ELF-1 (cell line): Measurements from ENCODE around the gene SLC9A1.

Experiments
- DNase-seq: peaks from one replicate; pipeline ENCODE4 v3.0.0-alpha.2; 2016; ENCODE audit warnings: low read depth, low spot score

Gene SLC9A1

DNA sequence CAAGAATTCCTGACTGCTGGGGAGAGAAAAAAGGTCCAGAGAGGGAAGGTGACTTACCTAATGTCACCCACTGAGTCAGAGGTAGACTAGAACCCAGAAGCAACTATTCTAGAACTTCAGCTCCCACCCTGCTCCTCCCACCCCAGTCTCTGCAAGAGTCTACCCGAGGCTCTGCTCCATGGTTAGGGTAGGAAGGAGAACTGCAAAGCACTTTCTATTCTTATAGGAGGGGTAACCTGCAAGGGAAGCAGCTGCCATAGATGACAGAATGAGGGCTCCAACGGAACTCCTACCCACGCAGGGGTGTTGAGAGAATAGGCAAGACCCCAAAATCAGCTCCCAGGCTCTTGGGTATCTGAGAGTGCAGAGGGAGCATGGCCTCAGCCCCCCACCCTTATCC, 4.3 kb downstream of the SLC9A1 start:
- DNase-seq: no peak

DNA sequence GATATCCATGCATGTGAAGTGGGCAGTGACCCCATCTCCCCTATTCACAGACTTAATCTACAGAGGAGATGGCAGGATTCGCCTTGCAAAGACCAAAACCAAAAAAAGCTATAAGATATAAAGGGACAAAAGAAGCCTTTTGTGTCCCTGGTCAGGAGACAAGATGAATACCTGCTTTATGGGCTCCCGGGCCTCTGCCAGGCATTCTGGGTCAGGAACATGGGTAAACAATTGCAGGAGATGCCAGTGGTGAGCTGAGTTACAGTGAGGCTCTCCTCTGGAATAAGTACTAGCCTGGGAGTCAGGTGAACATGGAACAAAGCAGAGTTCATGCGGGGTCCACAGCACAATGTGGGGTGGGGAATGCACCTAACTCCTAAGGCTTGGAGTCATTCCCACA, 4.7 kb downstream of the SLC9A1 start:
- no peak for DNase-seq

DNA sequence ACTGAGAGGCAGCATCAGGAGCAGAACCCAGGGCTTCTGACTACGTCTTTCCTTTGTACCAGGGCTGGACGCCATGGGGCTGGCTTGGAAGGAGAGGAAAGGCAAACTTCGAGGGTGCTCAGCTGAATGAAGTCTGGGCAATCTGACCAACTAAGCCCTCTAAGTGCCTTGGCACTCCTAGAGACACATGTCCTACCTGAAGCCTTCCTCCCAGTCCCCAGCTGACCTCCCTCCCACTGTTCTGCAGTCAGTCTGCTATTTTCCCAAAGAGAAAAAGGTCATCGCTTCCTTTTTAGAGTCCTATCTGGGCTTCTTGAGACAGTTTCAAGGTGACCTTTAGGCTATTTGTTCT, 5.2 kb downstream of the SLC9A1 start:
- DNase-seq: no peak

DNA sequence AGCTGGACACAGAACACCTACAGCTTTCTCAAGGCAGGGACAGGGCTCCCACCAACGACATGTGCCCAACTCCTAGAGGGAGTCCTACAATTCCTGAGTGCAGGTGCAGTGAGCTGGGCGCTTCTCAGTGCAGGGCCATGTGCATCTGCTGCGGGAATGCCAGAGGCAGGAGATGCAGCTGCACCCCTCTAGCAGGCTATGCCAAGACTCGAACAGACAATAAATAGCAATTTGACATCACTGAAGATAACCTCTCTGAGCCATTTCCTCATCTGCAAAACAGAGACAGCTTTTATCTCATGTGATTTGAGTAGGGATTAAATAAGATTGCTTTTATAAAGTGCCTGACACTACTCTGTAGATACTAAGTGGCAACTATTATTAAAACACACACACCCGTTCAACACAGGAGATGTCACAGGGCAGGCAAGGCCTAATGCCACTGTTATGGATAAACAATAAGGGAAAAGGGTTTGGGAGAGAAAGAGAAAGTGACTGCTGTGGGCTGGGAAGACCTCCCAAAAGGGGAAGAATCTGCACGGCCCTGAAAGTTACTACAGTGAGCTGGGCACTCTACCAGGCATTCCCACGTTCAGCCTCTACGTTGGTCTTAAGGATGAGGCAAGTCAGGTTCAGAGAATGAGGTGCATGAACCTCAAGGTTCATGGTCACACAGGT, 5.7 kb downstream of the SLC9A1 start:
- no peak for DNase-seq

DNA sequence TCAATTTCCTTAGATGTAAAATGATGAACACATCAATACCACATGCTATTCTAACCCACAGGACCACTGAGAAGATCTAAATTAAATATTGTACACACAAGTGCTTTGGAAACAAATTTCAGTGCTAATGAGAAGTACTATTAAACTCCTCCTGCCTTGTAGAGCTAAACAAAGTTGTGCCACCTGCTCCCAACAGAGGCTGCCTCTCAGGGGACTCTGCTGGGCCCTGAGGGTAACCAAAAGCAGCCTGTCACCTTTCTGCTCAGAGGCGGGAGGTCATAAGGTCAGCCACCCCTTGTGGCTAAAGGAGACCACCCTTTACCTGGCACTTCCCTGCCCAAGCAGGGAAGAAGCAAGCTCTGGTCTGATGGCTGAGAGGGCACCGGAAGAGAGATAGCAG, 6.3 kb downstream of the SLC9A1 start:
- no peak for DNase-seq

- DNase-seq: no peak
These were observed 6.9 kb downstream of the SLC9A1 start for GRCh38 chr1:27147842-27148518.

GRCh38 chr1:27145934-27146354, 9.0 kb downstream of the SLC9A1 start:
- DNase-seq: peak; percentile 69

DNA sequence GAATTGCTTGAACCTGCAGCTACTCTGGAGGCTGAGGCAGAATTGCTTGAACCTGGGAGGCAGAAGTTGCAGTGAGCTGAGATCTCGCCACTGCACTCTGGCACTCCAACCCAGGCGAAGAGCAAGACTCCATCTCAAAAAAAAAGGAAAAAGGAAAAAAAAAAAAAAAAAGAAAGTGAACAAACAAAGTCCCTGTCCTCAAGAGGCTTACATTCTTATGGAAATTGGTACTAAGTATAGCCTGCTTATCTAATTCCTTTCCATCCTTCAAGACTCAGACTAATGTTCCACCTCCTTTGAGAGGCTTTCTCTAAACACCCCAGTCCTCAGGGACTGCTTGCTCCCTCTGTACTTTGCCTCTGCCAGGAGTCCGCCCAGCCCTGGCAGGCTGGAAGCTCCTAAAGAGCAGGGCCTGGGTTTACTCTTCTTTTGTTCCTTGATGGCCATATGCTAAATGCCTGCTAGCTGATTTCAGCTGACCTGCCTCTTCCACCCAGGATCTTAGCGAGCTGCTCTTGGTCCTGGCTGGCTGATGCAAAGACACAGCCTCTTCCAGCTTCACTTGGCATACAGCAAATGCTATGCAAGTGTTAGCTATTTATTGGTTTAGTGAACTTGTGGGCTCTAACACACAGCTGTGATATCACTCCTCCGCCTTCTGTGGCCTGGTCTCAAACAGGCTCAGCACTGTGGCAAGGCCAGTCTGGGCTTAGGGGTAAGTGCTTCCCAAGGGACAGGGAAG, 9.8 kb downstream of the SLC9A1 start:
- DNase-seq: peak; percentile 70

- peak; percentile 80 for DNase-seq
These were observed 10.7 kb downstream of the SLC9A1 start for GRCh38 chr1:27144049-27144748.

DNA sequence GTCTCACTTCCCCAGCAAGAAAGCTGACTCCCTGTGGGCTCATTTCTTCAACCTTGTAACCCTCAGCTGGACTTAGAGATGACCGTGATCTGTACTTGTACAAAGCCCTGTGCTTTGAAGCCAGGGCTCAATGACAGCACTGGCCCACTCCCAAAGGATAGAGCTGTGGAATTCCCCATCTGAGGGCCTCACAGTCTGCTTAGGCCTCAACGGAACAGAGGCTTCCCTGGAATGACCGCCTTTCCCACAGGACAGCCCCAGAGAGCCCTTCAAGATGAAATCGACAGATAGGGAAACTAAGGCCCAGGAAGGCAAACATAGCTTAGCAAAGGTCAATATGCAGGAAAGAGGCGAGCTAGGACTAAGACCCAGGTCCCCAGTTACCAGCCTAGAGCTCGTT, 11.5 kb downstream of the SLC9A1 start:
- DNase-seq: no peak

GRCh38 chr1:27142464-27142863, 12.5 kb downstream of the SLC9A1 start:
- peak; percentile 68 for DNase-seq

DNA sequence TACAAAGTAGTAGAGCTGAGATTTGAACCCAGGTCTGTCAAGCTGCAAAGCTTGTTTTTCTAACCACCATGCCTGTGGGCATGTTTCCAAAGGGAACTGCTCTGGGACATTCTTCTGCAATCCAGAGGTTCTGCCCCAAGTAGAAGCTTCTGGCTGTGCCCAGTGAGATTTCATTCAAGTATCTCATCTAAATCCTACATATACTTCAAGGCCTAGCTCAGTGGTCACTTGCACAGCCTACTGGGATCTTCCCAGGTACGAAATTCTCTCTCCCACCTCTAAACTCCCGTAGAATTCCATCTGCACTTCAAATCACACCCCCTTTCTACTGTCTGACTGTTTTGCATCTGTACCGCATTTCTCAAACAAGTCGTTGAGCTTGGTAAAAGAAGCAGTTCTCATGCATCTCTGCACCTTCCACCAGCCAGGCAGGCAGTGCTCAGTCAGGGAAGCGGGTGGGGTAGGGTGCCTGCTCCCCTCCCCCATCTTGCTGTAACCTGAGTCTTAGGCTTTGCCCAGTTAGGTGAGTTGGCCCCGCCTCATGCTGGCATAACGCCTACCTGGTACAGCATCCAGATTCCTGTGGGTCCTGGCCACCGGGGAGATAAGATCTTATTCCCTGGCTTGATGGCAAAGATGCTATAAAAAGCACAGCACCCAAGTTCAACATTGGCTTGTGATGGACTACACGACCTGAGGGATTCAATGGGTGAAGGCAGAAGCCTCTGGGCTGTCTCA, 13.5 kb downstream of the SLC9A1 start:
- DNase-seq: no peak

- no peak for DNase-seq
These were observed 14.9 kb downstream of the SLC9A1 start for GRCh38 chr1:27139980-27140379.

GRCh38 chr1:27138927-27139326, 16.0 kb downstream of the SLC9A1 start:
- no peak for DNase-seq

- no peak for DNase-seq
These were observed 16.6 kb downstream of the SLC9A1 start for GRCh38 chr1:27138368-27138767.

- peak; percentile 57 for DNase-seq
These were observed 17.3 kb downstream of the SLC9A1 start for GRCh38 chr1:27137544-27138075.

- DNase-seq: no peak
These were observed 17.9 kb downstream of the SLC9A1 start for GRCh38 chr1:27136998-27137542.

DNA sequence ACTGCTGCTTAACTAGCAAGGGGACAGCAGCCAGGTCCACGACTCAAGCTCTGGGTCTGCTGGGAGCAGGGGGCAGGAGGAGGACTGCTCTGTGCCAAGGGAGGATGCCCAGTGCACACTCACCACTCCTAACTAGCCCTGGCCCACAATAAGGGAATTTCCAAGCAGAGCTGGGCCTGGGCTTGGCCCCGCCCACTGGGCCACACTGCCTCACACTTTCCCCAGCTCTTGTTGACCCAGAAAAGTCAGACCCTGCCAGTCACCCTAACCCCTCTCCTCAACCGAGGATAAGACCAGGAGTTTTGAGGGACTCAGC, 18.7 kb downstream of the SLC9A1 start:
- DNase-seq: no peak

- no peak for DNase-seq
These were observed 19.2 kb downstream of the SLC9A1 start for GRCh38 chr1:27135541-27136235.

- DNase-seq: no peak
These were observed 20.9 kb downstream of the SLC9A1 start for GRCh38 chr1:27133991-27134390.

GRCh38 chr1:27133158-27133557, 21.8 kb downstream of the SLC9A1 start:
- DNase-seq: no peak
